Left lung (tissue), 10 donors: ENCODE data around the gene TRERF1. TPM values are rescaled to one million over a fixed set of nuclear protein-coding genes. Genes with fewer than 3 reads are reported as not detected.
A peak's percentile ranks its signal among the peaks of the same experiment; 100 is the strongest.

Source experiments
- ATAC-seq: fragments of 200-7000 bp; cut with Tn5 transposase; one replicate; pipeline ENCODE4 v1.9.1; 2020; ENCODE audit warnings: moderate library complexity
- DNase-seq, 4 donors: peaks; one replicate each; pipeline ENCODE4 v3.0.0-alpha.2; 2013 to 2020
- H3K27ac ChIP-seq, 2 donors: fragments of 200-600 bp; sonication (generic) in 1 of 2; one replicate each; pipeline versions ENCODE4 v1.5.0 to v1.8.0; 2020 to 2021
- H3K27me3 ChIP-seq, 2 donors: fragments of 200-600 bp; sonication (generic) in 1 of 2; one replicate each; pipeline versions ENCODE4 v1.5.0 to v1.8.0; 2020 to 2021
- H3K36me3 ChIP-seq, 2 donors: fragments of 200-600 bp; sonication (generic) in 1 of 2; one replicate each; pipeline versions ENCODE4 v1.5.0 to v1.8.0; 2020 to 2021
- H3K4me1 ChIP-seq, 2 donors: fragments of 200-600 bp; one replicate each; pipeline ENCODE4 v1.8.0; 2021
- H3K4me3 ChIP-seq, 2 donors: fragments of 200-600 bp; sonication (generic) in 1 of 2; one replicate each; pipeline versions ENCODE4 v1.5.0 to v1.8.0; 2020 to 2021; ENCODE audit warnings: mild to moderate bottlenecking in 1 of 2
- H3K9me3 ChIP-seq, 2 donors: fragments of 200-600 bp; sonication (generic) in 1 of 2; one replicate each; pipeline versions ENCODE4 v1.5.0 to v1.8.0; 2020 to 2021
- intact Hi-C, 2 donors: fragments of 100-400 bp; cut with DNase I; formaldehyde crosslinking; loops; one replicate each; pipeline versions ENCODE4 v1.11.2 to v1.14.2; 2022
- polyA plus RNA-seq, 6 donors: library from polyadenylated mRNA; unstranded; fragments of 120-200 nt; gene quantifications; one replicate each; pipeline ENCODE4 v1.2.1, GENCODE V29; 2013; ENCODE audit not compliant: insufficient read length in 6 of 6
- total RNA-seq, 2 donors: library from RNA; stranded (reverse); fragmentation: NEBNext Ultra II Directional; extraction: Animal tissue kit (Norgen Biotek cat#: 25700); gene quantifications; one replicate each; pipeline ENCODE4 v1.2.1, GENCODE V29; 2021
- TF ChIP-seq, protein P1 (sequence below), 2 donors: fragments of 200-600 bp; sonication (generic) in 1 of 2; IDR thresholded peaks; one replicate each; pipeline versions ENCODE4 v1.5.0 to v1.8.0; 2021; ENCODE audit warnings: antibody characterized with exemption in 2 of 2
- donor health status: DM: no; HTN: yes; CAD: no.
- donor health status: DM: no; HTN: no; CAD: no.

The TRERF1 gene
- total and polyA plus RNA-seq, 8 donors, result 3.7 to 24.9 (median 20.7) TPM

DNA sequence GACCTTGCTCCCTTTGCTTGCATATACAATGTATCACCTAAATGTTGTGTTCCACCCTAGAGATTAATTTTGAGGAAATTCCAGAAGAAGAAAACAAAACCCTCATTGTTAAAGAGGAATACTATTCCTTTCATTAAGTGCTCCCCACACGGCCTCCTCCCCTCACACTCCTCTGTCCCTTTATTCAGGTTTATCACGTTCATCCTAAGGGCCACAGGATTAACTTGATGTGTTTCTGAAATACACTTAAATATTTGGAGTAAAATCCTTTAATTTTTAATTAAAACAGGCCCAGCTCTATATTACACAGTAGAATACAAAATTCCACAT, 144.6 kb downstream of the TRERF1 start:
- H3K9me3 ChIP-seq, result no peaks in the 10 kb centered on the region
- no peak for ATAC-seq
- TF ChIP-seq, protein P1, sequence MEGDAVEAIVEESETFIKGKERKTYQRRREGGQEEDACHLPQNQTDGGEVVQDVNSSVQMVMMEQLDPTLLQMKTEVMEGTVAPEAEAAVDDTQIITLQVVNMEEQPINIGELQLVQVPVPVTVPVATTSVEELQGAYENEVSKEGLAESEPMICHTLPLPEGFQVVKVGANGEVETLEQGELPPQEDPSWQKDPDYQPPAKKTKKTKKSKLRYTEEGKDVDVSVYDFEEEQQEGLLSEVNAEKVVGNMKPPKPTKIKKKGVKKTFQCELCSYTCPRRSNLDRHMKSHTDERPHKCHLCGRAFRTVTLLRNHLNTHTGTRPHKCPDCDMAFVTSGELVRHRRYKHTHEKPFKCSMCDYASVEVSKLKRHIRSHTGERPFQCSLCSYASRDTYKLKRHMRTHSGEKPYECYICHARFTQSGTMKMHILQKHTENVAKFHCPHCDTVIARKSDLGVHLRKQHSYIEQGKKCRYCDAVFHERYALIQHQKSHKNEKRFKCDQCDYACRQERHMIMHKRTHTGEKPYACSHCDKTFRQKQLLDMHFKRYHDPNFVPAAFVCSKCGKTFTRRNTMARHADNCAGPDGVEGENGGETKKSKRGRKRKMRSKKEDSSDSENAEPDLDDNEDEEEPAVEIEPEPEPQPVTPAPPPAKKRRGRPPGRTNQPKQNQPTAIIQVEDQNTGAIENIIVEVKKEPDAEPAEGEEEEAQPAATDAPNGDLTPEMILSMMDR (IDR thresholded peaks at IDR 0.05), result no peak

GRCh38 chr6:42306439-42307140, 145.1 kb downstream of the TRERF1 start:
- TF ChIP-seq, protein P1 (IDR thresholded peaks at IDR 0.05), result no peak
- intact Hi-C loops, result no loop called here
- Histone ChIP-seq H3K4me3 (no peak overlapping the region), H3K9me3 (no peaks in the 10 kb centered on the region), H3K4me1 (peaks cover 0 to 9% of the 10 kb centered on the region in 2 donors), H3K27ac (no peak overlapping the region), H3K27me3 (no peaks in the 10 kb centered on the region), H3K36me3 (no peaks in the 10 kb centered on the region)
- no peak for DNase-seq
- no peak for ATAC-seq

More for the DNA sequence above, 144.6 kb downstream of the TRERF1 start:
- no peaks in the 10 kb centered on the region for H3K36me3 ChIP-seq
- no peak overlapping the region for H3K4me3 ChIP-seq
- peaks cover 0 to 9% of the 10 kb centered on the region in 2 donors for H3K4me1 ChIP-seq
- intact Hi-C loops, result no loop called here
- H3K27ac ChIP-seq, result no peak overlapping the region
- no peaks in the 10 kb centered on the region for H3K27me3 ChIP-seq
- DNase-seq, result no peak

GRCh38 chr6:42304053-42304712, 147.5 kb downstream of the TRERF1 start:
- peak; percentile 33 for ATAC-seq
- Histone ChIP-seq H3K9me3 (no peaks in the 10 kb centered on the region), H3K36me3 (no peaks in the 10 kb centered on the region), H3K27me3 (no peaks in the 10 kb centered on the region), H3K27ac (no peak overlapping the region), H3K4me1 (peaks cover 0 to 9% of the 10 kb centered on the region in 2 donors), H3K4me3 (no peak overlapping the region)
- intact Hi-C loops, result no loop called here
- TF ChIP-seq, protein P1 (IDR thresholded peaks at IDR 0.05), result no peak
- peak in 1 of 4 donors; percentile 70 for DNase-seq

DNA sequence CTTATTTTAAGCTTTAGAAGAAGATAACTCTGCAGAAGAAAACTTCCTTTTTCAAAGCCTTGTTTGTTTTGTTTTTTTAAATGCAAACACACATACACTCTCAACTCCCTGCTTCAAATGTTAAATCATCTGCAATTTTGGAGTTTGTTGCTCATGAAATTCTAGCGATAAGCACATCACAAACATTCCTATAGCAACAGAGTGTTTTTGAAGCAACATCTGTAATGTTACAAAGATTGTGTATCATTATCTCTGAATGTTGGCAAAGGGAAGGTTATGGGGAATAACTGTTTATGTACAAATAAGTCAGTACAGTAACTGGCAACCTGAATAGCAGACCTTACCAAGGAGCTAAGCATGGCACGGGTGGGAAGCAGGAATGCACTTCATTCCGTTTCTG, 149.3 kb downstream of the TRERF1 start:
- no peak overlapping the region for H3K4me3 ChIP-seq
- TF ChIP-seq, protein P1 (IDR thresholded peaks at IDR 0.05), result no peak
- DNase-seq, result peak in 1 of 4 donors; percentile 74
- ATAC-seq, result no peak
- H3K4me1 ChIP-seq, result peaks cover 0 to 9% of the 10 kb centered on the region in 2 donors
- no peak overlapping the region for H3K27ac ChIP-seq
- intact Hi-C loops, result no loop called here
- no peaks in the 10 kb centered on the region for H3K27me3 ChIP-seq
- H3K36me3 ChIP-seq, result no peaks in the 10 kb centered on the region
- H3K9me3 ChIP-seq, result no peaks in the 10 kb centered on the region

GRCh38 chr6:42301986-42302385, 149.7 kb downstream of the TRERF1 start:
- Histone ChIP-seq H3K27me3 (no peaks in the 10 kb centered on the region), H3K4me1 (peaks cover 0 to 9% of the 10 kb centered on the region in 2 donors), H3K36me3 (no peaks in the 10 kb centered on the region), H3K9me3 (no peaks in the 10 kb centered on the region), H3K27ac (no peak overlapping the region), H3K4me3 (no peak overlapping the region)
- TF ChIP-seq, protein P1 (IDR thresholded peaks at IDR 0.05), result no peak
- intact Hi-C loops, result no loop called here
- no peak for ATAC-seq
- no peak for DNase-seq
